Kidney capillary endothelial cell (primary cell): ENCODE measurements around the gene TSPEAR.
"Not testable (repeated sequence)": the region's sequence is repeated elsewhere in the genome, so short reads cannot be mapped to it uniquely, and the experiment has no call there.

Experiments
- DNase-seq: peaks from one replicate; pipeline ENCODE4 v3.0.0-alpha.2; 2018; ENCODE audit warnings: low spot score

TSPEAR gene

DNA sequence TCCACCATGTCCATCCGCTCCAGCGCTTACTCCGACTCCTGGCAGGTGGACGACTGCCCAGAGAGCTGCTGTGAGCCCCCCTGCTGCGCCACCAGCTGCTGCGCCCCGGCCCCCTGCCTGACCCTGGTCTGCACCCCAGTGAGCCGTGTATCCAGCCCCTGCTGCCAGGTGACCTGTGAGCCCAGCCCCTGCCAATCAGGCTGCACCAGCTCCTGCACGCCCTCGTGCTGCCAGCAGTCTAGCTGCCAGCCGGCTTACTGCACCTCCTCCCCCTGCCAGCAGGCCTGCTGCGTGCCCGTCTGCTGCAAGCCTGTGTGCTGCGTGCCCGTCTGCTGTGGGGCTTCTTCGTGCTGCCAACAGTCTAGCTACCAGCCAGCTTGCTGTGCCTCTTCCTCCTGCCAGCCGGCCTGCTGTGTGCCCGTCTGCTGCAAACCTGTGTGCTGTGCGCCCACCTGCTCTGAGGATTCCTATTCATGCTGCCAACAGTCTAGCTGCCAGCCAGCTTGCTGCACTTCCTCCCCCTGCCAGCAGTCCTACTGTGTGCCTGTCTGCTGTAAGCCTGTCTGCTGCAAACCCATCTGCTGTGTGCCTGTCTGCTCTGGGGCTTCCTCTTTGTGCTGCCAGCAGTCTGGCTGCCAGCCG is 84.1 kb downstream of the TSPEAR start:
- DNase-seq, result not testable (repeated sequence)

DNA sequence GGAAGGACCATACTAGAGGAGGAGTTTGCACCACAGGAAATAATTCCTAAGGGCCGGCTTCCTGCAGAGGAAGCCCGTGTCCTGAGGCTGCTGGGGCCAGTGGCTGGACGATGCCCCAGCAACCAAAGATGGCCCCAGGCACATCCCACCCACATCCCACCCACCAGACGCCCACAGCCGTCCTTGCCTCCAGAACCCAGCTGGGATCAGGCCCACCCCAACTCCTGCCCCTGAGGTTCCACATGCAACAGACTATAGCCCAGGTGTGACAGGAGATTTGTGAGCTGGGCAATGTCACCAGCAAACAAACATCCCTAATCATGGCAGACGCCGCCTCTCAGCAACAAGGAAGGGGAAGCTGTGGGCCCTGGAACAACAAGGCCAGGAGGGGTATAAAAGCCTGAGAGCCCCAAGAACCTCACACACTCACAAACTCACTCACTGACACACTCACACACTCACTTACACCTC is 84.7 kb downstream of the TSPEAR start, which contains the start of gene KRTAP10-9:
Gene KRTAP10-9, plus strand, starts transcription at position 421 of the 471 bp plus-strand sequence. CDS start 79 bp downstream, outside the sequence.
- DNase-seq, result no peak

DNA sequence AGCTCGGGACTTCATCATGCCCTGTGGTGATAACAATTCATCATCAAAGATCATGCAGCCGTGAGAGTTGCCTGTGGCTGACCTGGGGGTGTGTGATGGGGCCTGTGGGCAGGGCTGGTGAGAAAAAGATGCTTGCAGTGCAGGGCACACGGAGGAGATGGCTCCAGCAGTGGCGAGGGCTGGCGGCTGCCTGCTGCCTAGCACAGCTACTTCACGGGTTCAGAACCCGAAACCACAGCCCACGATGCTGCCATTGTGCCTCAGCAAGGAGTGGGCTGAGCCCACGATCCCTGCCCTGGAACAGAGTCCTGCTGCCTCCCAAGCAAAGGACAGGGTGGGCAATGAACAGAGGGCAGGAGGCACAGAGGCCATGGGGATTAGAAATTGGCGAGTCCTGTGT is 85.1 kb downstream of the TSPEAR start:
- no peak for DNase-seq

DNA sequence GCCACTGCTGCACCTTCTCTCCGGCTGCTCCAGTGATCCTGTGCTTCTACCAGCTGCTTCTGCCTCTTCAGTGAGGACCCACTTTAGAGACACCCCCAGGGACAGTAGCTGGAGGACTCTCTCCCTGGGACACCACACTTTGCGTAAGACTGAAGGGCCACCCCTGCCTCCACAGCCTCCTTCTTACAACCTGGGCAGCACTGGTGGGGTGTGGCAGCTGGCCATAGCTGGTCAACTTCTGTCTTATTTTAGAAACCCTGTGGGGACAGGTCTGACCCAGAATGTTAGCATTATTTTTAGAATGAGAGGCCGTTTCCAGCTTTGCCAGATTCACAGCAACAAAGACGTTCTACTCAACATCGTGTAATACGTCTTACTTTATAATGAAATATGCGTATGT is 85.6 kb downstream of the TSPEAR start:
- DNase-seq, result no peak

DNA sequence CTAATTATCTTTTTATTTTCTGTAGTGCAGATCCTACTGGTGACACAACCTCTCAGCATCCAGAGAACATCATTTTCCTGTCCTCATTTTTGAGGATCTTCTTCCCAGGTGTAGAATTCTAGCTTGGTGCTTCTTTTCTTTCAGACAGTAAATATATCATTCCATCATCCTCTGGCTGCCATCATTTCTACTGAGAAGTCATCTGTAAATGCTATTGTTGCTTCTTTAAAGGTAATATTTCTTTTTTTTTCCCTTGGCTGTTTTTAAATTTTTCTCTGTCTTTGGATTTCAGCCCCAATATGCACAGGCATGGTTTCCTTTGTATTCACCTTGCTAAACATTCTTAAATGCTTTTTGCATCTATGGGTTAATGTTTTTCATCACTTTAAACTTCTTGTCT is 87.8 kb downstream of the TSPEAR start:
- DNase-seq, result no peak

DNA sequence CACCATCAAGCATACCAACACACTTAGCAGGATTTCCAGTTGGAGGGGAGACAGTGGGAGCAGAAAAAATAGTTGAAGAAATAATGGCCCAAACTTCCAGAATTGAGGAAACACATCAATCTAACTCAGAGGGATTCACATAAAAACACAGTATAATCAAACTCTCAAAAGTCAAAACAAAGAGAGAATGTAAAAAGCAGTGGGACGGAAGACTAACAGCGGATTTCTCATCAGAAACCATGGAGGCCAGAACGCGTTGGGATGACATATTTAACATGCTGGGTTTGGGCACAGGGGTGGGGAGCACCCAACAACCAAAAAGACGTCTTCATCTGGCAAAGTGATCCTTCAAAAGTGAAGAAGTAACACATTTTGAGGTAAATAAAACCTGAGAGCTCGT is 91.5 kb downstream of the TSPEAR start:
- no peak for DNase-seq

DNA sequence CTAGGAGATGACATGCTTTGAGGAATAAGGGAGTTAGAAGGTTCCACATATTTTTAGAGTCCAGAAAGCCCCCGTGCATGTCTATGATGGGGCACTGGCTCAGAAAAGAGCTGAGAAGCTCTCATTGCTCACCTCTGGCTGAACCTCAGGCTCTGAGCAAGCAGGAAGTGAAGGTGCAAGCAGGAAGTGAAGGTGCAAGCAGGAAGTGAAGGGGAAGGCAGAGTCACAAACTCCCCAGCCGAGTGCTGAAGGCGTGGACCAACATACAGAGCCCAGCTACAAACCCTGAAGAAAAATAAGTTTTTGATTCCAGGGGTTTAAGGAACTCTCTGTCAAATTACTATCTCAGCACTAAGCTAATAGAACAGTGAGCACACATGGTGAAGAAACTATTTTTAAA is 92.5 kb downstream of the TSPEAR start:
- DNase-seq, result peak; percentile 3

DNA sequence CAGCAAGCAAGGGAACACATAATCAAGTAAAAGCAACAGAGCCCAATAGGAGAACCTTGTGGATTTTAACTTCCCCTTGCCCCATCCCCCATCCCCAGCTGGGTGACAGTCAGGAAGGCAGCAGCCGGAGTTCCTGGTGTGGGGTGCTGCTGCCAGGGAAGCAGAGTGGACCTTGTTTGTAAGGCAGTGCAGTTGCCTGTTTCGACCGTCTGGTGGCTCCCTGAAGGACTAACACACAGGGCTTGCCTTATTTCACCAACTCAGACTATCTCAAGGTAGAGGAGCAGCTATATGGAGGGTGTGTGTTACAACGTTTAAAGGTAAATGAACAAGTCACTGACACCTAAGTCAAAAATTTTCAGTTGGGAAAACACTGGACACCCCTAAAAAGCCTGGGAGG is 92.9 kb downstream of the TSPEAR start:
- peak; percentile 2 for DNase-seq

DNA sequence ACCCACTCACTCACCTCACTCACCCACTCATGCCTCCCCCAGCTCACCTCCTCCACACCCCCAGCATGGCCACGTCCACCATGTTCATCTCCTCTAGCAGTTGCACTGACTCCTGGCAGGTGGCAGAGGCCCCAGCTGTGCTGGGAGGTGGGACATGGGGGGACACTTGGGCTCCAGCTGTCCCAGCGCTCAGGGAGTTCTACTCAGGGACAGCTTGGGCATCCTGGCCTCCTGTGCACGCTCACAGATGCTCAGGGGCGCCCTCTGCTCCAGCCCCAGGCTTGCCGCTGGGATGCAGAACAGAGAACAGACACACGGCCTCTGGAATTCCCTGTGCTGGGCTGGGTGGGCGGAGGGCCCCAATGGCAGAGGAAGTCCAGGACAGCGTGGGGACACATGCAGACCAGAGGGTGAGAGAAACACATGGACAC is 94.3 kb downstream of the TSPEAR start:
- DNase-seq, result no peak

DNA sequence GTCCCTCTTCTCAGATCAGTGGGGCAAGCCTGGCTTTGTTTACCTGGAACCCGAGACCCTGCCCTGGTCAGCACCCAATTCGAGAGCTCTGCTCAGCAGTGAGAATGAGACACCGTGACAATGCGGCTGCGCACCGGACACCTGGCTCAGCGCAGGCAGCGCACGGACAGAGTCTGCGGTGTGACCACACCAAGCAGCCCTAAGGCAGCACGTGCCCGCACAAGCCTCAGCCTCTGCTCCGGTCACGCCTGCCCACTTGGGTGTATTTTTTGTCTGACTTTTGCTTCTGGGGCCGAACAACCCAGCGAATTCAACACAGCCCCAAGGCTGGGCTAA is 94.8 kb downstream of the TSPEAR start:
- DNase-seq, result no peak

DNA sequence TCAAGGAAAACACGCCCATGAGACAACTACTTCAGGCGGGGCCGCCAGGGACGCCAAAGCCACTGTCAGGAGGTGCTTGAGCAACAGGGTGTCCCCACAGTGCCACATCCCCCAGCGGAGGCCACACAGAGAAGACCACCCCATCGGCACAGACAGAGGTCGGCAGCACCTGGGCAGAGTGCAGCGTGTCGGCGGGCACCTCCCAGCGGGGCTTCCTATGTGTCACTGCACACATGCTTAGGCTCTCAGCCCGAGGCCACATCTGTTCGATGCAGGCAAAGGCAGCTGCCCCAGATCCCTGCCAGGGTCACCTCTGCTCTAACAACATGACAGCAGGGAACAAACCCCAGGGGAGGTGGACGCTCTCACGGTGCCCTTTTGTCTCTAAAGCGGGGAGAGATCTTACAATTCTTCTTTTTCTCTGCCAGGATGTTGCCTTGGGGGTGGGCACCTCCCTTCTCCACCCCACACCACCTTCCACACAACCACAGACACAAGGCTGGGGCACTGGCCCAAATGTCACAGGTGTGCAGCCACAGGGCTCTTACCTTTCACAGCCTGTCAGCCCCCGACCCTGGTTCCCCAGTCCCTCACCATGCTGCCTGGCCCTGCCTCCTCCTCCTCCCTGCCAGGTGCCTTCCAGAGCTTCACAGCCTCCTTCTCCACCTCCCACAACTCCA is 95.3 kb downstream of the TSPEAR start:
- no peak for DNase-seq

DNA sequence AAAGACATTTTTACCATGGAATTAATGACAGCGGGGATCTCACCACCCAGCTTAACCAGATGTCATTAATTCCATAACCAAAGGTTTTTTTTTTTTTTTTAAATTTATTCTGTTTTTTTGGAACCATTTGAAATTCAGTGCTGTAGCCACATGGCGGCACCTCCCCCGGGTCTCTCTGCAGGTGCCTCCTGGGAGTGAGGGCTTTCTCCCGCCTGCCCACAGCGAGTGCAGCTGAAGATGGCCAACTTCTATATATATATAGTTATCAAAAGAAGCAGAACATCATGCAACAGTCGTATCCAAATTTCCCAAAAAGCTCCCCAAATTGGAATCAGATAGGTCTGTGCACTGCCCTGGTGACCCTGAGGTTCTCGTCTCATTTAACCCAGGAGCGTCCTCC is 95.9 kb downstream of the TSPEAR start:
- DNase-seq, result no peak

DNA sequence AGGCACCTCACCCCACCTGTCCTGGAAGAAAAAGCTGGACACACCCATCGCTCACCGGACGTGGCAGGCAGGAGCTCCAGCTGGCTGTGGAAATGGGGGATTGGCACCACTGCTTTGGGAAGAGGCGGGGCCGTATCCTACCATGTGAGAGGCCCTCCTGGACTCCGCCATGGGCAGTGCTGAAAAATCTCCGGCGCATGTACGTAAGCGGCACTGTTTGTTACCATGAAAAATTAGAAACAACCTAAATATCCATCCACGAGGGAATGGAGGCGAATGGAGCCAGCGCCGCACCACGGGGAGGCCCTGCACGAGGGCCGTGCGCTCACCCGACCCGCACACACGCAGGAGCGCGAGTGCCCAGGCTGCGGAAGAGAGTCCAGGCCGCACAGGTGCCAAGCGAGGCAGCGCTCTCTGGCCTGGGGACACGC is 96.4 kb downstream of the TSPEAR start:
- DNase-seq, result no peak

DNA sequence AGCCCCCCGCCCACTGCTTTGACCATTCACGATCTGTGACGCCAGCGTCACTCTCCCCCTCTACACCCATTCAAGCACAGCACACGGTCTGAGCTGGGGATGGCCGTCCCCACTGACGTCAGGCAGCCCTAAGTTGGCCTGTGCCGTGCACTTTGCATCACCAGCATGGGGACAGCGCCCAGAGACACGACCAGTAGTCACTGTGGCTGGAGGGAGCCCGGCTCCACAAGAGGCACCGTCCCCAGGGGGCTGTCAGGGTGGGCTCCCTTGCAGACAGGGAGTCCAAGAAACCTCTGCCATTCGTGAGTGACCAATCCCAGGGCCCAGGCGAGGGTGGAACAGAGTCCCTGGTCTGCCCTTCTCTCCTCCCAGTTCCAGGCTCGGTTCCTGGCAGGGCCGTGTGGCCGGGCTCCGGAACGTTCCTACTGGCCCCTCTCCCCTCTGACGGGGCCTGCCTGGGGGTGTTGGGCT is 97.2 kb downstream of the TSPEAR start:
- no peak for DNase-seq

DNA sequence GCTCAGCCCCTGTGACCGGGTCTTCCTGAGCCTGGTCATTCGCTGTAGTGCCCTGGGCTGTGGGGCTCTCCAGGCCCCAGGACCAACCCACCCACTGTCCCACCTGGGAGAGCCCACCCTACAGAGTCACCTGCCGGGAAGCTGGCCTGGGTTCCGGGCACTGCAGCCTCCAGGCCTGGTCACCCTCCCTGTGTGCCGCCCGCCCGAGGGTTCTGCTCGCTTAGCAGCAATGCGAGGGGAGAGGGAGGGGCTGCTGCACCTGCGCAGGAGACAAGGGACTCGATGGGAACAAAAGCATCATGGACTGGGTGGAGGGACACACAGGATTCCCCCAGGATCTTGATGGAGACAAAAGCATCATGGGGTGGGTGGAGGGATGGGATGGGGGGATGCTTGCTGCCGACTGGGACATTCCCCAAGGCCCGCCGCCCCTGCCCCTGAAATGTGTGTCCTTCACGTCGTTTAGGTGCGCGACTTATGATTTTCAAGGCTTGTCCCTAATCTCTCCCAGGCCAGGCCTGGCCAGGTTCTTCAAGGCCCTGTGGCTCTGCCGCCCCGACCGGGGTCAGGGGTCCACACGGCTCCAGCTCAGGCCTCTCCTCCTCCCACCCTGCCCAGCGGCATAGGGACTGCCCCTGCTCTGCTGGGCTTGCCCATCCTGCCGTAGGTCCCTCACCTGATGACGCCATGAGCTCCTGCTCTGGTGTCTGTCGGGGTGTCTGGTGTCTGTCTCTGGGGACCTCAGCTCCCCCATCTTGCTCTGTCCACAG is 97.8 kb downstream of the TSPEAR start:
- no peak for DNase-seq

DNA sequence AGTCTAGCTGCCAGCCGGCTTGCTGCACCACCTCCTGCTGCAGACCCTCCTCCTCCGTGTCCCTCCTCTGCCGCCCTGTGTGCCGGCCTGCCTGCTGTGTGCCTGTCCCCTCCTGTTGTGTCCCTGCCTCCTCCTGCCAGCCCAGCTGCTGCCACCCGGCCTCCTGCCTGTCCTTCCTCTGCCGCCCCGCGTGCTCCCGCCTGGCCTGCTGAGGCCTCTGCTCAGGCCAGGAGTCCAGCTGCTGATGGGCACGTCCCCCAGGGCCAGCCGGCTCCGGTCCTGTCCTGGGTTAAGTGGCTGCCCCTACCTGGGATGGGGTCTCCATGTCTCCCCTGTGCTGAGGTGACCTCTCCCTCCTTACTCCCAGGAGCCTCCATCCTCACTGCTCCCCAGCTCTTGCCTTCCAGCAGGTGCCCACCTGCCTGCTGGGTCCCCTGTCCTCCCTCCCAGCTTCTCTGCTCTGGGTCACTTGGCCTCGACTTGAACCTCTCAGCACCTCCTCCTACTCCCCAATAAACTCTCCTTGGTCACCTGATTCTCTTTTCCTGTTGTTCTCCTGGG is 98.6 kb downstream of the TSPEAR start:
- no peak for DNase-seq

DNA sequence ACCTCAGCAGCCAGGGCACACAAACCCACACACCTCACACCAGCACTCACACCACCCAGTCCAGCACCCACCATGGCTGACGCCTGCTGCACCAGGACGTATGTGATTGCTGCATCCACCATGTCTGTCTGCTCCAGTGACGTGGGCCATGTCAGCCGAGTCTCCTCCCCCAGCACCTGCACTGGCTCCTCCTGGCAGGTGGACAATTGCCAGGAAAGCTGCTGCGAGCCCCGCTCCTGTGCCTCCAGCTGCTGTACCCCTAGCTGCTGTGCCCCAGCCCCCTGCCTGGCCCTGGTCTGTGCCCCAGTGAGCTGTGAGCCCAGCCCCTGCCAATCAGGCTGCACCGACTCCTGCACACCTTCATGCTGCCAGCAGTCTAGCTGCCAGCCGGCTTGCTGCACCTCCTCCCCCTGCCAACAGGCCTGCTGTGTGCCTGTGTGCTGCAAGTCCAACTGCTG is 99.3 kb downstream of the TSPEAR start, which contains the start of gene KRTAP10-8:
Gene KRTAP10-8, plus strand, starts transcription at position 51 of the 458 bp plus-strand sequence. Its CDS starts 22 bp downstream, at position 73.
- DNase-seq, result no peak

DNA sequence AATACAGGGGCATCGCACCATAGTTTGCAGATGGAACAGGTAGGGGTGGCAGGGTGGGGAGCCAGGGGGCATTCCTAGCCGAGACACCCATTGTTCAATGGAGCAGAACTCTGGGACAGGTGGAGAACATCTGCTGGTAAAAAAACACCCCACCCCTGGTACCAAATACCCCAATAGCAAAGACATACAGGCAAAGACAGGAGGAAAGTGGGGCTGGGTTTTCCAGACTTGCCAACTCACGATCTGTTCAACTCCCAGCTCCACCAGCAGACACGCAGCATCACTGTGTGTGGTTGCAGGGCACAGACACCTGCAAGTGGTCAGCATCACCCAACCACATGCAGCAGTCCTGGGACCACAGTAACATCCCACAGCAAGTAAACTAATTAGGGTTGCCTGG is 99.8 kb downstream of the TSPEAR start:
- no peak for DNase-seq

DNA sequence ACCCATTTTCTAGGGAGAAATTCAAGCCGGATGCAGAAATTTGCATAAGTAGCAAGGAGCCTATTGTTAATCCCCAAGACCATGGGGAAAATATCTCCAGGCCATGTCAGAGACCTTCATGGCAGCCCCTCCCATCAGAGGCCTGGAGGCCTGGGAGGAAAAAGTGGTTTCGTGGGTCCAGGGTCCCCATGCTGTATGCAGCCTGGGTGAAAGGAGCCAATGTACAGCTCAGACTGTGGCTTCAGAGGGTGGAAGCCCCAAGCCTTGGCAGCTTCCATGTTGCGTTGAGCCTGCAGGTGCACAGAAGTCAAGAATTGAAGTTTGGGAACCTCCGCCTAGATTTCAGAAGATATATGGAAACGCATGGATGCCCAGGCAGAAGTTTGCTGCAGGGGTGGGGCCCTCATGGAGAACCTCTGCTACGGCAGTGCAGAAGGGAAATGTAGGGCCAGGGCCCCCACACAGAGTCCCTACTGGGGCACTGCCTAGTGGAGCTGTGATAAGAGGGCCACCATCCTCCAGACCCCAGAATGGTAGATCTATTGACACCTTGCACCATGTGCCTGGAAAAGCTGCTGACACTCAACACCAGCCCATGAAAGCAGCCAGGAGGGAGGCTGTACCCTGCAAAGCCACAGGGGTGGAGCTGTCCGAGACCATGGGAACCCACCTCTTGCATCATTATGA is 101.1 kb downstream of the TSPEAR start:
- not testable (repeated sequence) for DNase-seq

DNA sequence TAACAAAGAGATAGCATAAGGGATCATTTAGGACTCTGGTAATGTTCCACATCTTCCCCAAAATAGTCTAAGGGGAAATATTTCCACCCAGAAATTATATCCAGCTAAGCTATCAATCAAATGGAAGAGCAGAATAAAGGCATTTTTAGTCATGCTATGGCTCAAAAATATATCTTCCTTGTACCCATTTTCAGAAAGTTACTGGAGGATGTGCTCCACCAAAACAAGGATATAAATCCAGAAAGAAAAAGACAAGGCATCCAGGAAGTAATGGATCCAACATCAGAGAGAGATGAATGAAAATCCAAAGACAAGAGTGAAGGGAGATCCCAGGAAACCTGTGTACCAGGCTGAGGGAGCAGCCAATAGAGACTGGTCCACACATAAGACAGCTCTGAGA is 102.2 kb downstream of the TSPEAR start:
- no peak for DNase-seq

DNA sequence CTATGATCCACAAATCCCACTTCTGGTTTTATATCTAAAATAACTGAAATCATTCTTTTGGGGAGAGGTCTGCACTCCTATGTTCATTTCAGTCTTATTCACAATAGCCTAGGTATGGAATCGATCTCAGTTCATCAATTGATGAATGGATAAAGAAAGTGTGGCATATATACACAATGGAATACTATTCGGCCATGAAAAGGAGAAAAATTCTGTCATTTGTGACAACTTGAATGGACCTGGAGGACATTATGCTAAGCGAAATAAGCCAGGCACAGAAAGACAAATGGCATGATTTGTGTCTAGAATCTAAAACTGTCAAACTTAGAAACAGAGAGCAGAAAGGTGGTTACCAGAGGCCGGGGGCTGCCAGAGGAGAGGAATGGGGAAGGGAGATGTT is 104.9 kb downstream of the TSPEAR start:
- no peak for DNase-seq

DNA sequence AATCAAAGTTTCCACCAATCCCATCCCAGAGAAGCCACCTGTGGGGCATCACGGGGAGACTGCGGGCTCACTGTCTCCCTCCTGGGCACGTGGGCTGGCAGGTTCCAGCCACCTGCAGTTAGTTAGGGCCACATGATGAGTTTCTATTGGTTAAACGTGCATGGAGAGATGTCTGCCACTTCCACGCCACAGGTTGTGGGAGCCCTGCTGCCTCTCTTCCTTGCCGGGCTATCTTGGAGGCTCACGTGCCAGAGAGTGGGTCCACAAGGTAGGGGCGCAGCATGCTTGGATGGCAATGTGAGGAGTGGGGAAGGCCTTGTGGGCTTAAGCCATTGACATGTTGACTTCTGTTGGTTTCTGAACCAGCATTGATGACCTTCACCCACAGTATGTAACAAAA is 107.5 kb downstream of the TSPEAR start:
- DNase-seq, result no peak
